Measurements from ENCODE around the gene RBMS1.

Gene RBMS1

DNA sequence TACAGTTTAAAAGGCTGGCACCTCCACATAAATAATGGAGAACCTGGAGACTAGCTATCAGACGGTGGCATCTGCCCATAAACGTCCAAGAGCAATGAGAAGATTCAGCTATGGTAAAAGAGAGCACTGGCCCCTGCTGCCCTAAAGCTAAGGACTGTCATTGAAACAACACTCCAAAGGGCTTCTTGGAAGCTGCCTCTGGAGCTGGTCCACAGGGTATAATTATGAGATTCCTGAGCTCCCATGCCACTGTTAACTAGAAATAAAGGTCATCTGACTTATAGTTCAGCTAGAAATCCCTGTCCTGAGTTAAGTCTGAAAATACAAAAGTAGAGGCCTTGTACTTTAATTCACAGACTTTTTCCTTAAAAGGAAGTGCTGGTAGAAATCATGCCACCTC lies 39.9 kb upstream of the RBMS1 start:
- TF ChIP-seq, protein P1, sequence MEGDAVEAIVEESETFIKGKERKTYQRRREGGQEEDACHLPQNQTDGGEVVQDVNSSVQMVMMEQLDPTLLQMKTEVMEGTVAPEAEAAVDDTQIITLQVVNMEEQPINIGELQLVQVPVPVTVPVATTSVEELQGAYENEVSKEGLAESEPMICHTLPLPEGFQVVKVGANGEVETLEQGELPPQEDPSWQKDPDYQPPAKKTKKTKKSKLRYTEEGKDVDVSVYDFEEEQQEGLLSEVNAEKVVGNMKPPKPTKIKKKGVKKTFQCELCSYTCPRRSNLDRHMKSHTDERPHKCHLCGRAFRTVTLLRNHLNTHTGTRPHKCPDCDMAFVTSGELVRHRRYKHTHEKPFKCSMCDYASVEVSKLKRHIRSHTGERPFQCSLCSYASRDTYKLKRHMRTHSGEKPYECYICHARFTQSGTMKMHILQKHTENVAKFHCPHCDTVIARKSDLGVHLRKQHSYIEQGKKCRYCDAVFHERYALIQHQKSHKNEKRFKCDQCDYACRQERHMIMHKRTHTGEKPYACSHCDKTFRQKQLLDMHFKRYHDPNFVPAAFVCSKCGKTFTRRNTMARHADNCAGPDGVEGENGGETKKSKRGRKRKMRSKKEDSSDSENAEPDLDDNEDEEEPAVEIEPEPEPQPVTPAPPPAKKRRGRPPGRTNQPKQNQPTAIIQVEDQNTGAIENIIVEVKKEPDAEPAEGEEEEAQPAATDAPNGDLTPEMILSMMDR (IDR thresholded peaks at IDR 0.05; ENCODE audit: control insufficient read depth, extremely low read depth, insufficient read depth): no peak
- DNase-seq (ENCODE audit: low read depth): no peak
- H3K4me3 ChIP-seq (ENCODE audit: low read depth, low read length): no peak overlapping the region

DNA sequence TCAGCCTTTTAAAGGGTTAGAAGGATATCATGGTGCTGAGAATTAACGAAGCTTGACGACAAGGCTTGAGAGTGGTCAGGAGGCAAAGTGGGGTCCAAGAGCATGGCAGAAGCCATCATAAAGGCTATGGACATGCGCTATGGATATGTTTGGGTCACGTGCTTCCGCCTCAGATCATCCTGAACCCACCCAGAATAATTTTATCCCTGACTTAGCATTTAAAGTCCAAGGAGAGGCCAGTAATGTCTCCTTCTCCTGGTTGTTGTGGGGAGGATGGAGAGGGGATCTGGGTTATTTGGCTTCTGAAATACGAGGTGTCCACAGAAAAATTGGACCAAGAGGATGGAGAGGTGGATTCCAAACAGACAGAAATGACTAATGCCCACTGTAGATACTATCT lies 38.8 kb upstream of the RBMS1 start:
- TF ChIP-seq, protein P1 (IDR thresholded peaks at IDR 0.05; ENCODE audit: control insufficient read depth, extremely low read depth, insufficient read depth): no peak
- H3K4me3 ChIP-seq (ENCODE audit: low read depth, low read length): no peak overlapping the region
- DNase-seq (ENCODE audit: low read depth): no peak

DNA sequence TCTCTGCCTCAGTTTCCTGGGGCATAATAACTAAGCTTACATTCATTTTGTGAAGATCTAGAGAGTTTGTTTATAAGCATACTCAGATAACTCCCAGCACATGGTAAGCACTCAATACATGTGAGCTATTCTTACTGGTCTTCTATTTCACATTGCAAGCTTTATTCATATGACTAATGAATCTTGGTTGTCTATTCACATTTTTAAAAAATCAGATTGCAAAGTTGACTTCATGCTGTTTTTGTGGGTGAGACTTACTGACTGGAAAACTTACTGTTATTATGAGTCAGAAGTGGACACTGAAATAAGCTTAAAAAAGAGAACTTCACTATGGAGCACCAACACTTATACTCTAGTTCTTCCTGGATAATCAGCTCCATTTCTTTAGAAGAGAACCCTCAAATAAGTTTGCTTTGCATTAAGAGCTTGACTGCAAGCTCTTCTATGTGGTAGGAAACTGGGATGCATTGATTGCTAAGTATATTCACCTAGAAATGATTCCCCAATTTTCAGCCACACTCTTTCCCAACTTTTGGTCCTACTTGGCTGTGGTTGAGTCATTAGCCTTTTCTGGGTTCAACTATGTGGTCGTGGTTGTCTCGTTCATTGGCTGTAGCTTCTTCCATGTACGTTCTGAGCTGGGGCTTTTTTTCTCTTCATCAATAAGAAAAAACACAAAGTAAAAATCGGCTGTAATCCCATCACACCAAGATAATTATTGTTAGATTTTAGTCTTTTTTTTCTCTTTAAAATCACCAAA lies 29.5 kb upstream of the RBMS1 start:
- no peak overlapping the region for H3K4me3 ChIP-seq (ENCODE audit: low read depth, low read length)
- TF ChIP-seq, protein P1 (IDR thresholded peaks at IDR 0.05; ENCODE audit: control insufficient read depth, extremely low read depth, insufficient read depth): no peak
- no peak for DNase-seq (ENCODE audit: low read depth)

DNA sequence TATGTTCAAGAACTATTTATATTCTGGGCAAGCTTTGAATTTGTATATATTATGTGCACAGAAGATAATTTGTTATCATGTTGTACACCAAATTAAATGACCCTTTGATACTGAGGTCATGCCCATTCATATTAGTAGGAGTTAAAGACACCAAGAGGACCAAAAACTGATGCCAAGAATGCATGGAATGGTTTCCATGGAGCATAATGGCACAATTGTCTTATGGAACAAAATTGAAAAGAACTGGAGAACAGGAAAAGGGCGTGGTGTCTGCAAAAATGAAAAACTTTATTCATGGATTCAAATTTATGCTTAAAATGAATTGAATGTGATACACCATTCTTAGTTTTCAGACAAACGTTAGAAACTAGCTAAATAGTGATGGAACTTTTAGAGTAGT lies 24.1 kb upstream of the RBMS1 start:
- no peak for DNase-seq (ENCODE audit: low read depth)
- no peak overlapping the region for H3K4me3 ChIP-seq (ENCODE audit: low read depth, low read length)
- TF ChIP-seq, protein P1 (IDR thresholded peaks at IDR 0.05; ENCODE audit: control insufficient read depth, extremely low read depth, insufficient read depth): no peak

DNA sequence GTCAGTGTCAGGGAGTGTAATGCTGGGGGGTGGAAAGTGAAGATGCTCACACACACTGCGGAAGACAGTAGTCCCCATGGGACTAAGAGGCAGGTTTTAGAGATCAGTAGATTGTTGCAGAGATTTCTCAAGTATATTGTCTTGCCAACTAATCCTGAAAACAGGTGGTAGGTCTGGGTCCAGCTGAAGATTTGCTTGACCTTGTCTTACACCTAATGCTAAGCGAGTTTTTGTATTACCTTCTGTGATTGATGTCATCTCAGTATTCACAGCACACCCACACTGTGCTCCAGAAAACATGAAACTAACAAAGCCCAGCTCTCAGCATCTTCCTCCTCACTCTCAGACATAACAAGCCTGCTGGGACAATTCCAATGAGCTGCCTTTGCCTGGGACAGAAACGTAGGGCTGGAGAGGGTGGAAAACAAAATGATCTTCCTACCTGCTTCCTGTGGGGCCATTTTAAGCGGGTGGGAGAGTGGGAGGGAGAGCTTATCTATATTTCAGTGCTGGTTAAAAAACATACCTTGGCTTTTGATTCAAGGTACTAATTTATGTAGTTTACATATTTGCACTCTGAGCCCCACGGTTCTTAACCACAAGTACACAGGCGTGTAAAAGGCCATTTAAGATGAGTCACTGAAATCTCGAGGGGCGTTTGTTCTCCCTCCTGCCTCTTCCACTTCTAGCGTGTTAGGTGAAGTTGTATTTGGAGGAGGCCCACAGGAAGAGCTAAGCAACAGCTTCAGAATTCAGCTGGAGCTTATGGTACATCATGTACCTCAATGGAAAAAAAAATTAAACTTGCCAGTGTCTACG lies 23.1 kb upstream of the RBMS1 start:
- H3K4me3 ChIP-seq (ENCODE audit: low read depth, low read length): no peak overlapping the region
- no peak for DNase-seq (ENCODE audit: low read depth)

DNA sequence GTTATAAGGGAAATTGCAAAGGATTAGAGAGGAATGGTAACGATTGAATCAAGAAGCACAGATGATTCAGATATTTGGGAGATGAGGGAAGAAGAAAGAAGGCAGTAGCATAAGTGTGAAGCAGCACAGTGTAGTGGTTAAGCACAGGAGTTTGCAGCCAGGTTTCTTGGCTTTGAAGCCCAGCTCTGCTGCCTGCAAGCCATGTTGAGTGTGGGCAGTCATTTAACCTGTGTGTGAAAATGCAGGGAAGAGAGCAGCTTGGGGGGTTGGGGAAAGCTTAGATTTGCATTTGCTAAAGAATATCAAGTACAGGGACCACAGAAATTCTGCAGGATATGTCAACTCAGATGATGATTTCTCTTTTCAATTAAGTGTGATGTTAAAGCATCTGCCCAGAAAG lies 21.5 kb upstream of the RBMS1 start:
- no peak overlapping the region for H3K4me3 ChIP-seq (ENCODE audit: low read depth, low read length)
- DNase-seq (ENCODE audit: low read depth): no peak
- TF ChIP-seq, protein P1 (IDR thresholded peaks at IDR 0.05; ENCODE audit: control insufficient read depth, extremely low read depth, insufficient read depth): no peak

More for the DNA sequence above, 23.1 kb upstream of the RBMS1 start:
- TF ChIP-seq, protein P1 (IDR thresholded peaks at IDR 0.05; ENCODE audit: control insufficient read depth, extremely low read depth, insufficient read depth): no peak

All from LNCaP clone FGC (cell line).